ENCODE measurements around the gene PCSK6.

DNA sequence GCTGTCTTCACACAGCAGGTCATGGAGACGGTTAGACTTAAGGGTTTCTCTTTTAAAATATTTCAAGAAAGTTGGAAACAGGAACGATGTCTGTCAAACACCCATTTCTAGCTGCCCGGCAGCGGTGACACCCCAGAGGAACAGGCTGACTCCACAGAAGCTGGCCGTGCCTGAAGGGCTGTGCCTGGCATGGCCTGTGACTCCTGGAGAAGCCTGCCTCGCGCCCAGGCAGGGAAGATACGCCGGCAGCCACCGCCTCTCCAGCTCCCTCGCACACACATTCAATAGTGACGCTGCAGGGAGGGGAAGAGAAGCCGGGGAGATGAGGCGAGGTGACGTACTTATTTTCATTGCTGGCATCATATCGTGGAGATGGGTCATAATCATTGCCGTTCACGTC, 59.9 kb downstream of the PCSK6 start:
- TF ChIP-seq, protein P1, sequence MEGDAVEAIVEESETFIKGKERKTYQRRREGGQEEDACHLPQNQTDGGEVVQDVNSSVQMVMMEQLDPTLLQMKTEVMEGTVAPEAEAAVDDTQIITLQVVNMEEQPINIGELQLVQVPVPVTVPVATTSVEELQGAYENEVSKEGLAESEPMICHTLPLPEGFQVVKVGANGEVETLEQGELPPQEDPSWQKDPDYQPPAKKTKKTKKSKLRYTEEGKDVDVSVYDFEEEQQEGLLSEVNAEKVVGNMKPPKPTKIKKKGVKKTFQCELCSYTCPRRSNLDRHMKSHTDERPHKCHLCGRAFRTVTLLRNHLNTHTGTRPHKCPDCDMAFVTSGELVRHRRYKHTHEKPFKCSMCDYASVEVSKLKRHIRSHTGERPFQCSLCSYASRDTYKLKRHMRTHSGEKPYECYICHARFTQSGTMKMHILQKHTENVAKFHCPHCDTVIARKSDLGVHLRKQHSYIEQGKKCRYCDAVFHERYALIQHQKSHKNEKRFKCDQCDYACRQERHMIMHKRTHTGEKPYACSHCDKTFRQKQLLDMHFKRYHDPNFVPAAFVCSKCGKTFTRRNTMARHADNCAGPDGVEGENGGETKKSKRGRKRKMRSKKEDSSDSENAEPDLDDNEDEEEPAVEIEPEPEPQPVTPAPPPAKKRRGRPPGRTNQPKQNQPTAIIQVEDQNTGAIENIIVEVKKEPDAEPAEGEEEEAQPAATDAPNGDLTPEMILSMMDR (conservative IDR thresholded peaks at IDR 0.05) = no peak
- TF ChIP-seq EZH2 (IDR thresholded peaks at IDR 0.05; ENCODE audit: low read depth) = no peak
